Sigmoid colon (tissue), 7 donors: ENCODE data around the gene FILIP1. TPM values are rescaled to one million over a fixed set of nuclear protein-coding genes. Genes with fewer than 3 reads are reported as not detected.
A peak's percentile ranks its signal among the peaks of the same experiment; 100 is the strongest.
"Not testable (repeated sequence)": the region's sequence is repeated elsewhere in the genome, so short reads cannot be mapped to it uniquely, and the experiment has no call there.

ENCODE experiments used
- DNase-seq: peaks from one replicate; pipeline ENCODE4 v3.0.0-alpha.2; 2019
- H3K27ac ChIP-seq, 4 donors: fragments of 200-600 bp; sonication (generic); one replicate each; pipeline ENCODE4 v1.5.1; 2016 to 2019; ENCODE audit warnings: mild to moderate bottlenecking in 1 of 4
- H3K27me3 ChIP-seq, 3 donors: fragments of 200-600 bp; sonication (generic); one replicate each; pipeline ENCODE4 v1.5.1; 2019; ENCODE audit warnings: mild to moderate bottlenecking in 1 of 3
- H3K36me3 ChIP-seq, 4 donors: fragments of 200-600 bp; sonication (generic); one replicate each; pipeline ENCODE4 v1.5.1; 2016 to 2019
- H3K4me1 ChIP-seq, 4 donors: fragments of 200-600 bp; sonication (generic); one replicate each; pipeline ENCODE4 v1.5.1; 2017 to 2019
- H3K4me3 ChIP-seq, 4 donors: fragments of 200-600 bp; sonication (generic); one replicate each; pipeline ENCODE4 v1.5.1; 2017 to 2019; ENCODE audit warnings: mild to moderate bottlenecking in 2 of 4, moderate library complexity in 1 of 4
- H3K9me3 ChIP-seq, 4 donors: fragments of 200-600 bp in 3 of 4; sonication (generic) in 3 of 4; one replicate each; pipeline versions ENCODE4 v1.5.1 to v1.6.1; 2013 to 2019
- CTCF ChIP-seq, 4 experiments: fragments of 450-650 bp in 3 of 4; fragments of 200-600 bp in 1 of 4; IDR thresholded peaks; one replicate each; pipeline ENCODE4 v1.5.1; 2016 to 2019; ENCODE audit warnings: antibody characterized with exemption in 4 of 4, mild to moderate bottlenecking in 3 of 4, moderate library complexity in 2 of 4
- EP300 ChIP-seq, 4 donors: sonication (generic); formaldehyde crosslinking; IDR thresholded peaks; one replicate each; pipeline ENCODE4 v1.6.1; 2017; ENCODE audit warnings: antibody characterized with exemption in 4 of 4
- POLR2A ChIP-seq, 2 donors: fragments of 450-650 bp; IDR thresholded peaks; one replicate each; pipeline ENCODE4 v1.6.1; 2016; ENCODE audit warnings: antibody characterized with exemption in 2 of 2, mild to moderate bottlenecking in 2 of 2, moderate library complexity in 2 of 2
- POLR2AphosphoS5 ChIP-seq, 4 donors: sonication (generic); formaldehyde crosslinking; IDR thresholded peaks; one replicate each; pipeline ENCODE4 v1.6.1; 2017; ENCODE audit warnings: antibody characterized with exemption in 4 of 4
- WGBS, 2 donors: extraction: QIAGEN DNeasy Blood & Tissue Kit; methylation state at CpG; one replicate each; pipeline ENCODE4 v1.1.7; 2013; 5-methylcytosine and 5-hydroxymethylcytosine counted together
- intact Hi-C: fragments of 100-400 bp; cut with DNase I; formaldehyde crosslinking; loops from one replicate; pipeline ENCODE4 v1.15.1; 2023
- polyA plus RNA-seq, 3 donors: library from polyadenylated mRNA; stranded (reverse); fragments of 200-250 nt; gene quantifications; one replicate each; pipeline ENCODE4 v1.2.3, GENCODE V29; 2013
- total RNA-seq, 4 donors: library from RNA; depleted of rRNA; stranded (reverse); fragments of >200 nt; gene quantifications; one replicate each; pipeline ENCODE4 v1.1.0, GENCODE V29; 2016
- donor health status: healthy with polysubstance abuse.
- donor health status: Bipolar disorder and iron deficiency.
- donor health status: healthy.

FILIP1 gene
- total and polyA plus RNA-seq, 7 donors: 0.46 to 72.8 (median 47.1) TPM

- peak overlapping the region; percentile 75 to 84 (median 81) for H3K27ac ChIP-seq
- H3K27me3 ChIP-seq: no peaks in the 10 kb centered on the region
- no peak overlapping the region for H3K4me3 ChIP-seq
- intact Hi-C loops: loop anchor here (5.0 kb wide), 1 partner anchor 54 kb away; the partner anchor contains the start of gene FILIP1
- WGBS, 2 donors: 95 to 96% methylated on average over 1 of the region's 1 CpG
- H3K4me1 ChIP-seq: peaks cover 0 to 42% (median 33%) of the 10 kb centered on the region in 4 donors
- no peaks in the 10 kb centered on the region for H3K36me3 ChIP-seq
- no peak for TF ChIP-seq POLR2AphosphoS5 (IDR thresholded peaks at IDR 0.05)
- no peak for TF ChIP-seq POLR2A (IDR thresholded peaks at IDR 0.05)
- no peak for TF ChIP-seq EP300 (IDR thresholded peaks at IDR 0.05)
- no peak for TF ChIP-seq CTCF (IDR thresholded peaks at IDR 0.05)
- H3K9me3 ChIP-seq: no peaks in the 10 kb centered on the region
- no peak for DNase-seq
Measured at GRCh38 chr6:75438013-75438431, 55.6 kb downstream of the FILIP1 start.

DNA sequence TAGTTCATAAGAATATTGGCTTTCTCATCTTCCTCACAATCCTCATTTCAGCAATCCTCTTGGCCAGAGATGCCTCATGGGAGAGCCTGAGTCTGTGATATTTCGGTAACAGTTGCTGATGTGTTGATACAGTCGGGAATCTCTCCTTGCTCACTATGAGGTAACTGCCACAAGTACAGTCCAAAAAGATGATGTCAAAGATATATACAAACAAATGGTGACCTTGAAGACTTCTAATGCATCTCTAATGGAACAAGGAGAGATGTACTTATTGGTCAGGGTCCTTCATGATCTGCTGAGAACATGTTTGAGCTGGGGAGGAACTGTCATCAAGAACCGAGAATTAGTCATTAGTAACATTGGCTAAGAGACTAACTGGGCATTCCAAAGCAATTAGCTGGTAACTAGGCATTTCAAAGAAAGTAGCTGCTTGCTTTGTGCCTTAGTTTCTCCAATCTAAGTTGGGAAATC is 56.1 kb downstream of the FILIP1 start:
- Histone ChIP-seq H3K36me3 (no peaks in the 10 kb centered on the region), H3K9me3 (no peaks in the 10 kb centered on the region), H3K27me3 (no peaks in the 10 kb centered on the region), H3K4me1 (peaks cover 0 to 42% (median 33%) of the 10 kb centered on the region in 4 donors), H3K4me3 (no peak overlapping the region), H3K27ac (peak overlapping the region; percentile 75 to 84 (median 81))
- 79 to 83% methylated on average over 3 of the region's 3 CpGs for WGBS, 2 donors
- TF ChIP-seq EP300 (IDR thresholded peaks at IDR 0.05): peak in 2 of 4 donors; percentile 16 to 31
- no peak for TF ChIP-seq POLR2A (IDR thresholded peaks at IDR 0.05)
- peak; percentile 20 to 60 (median 42) for TF ChIP-seq POLR2AphosphoS5 (IDR thresholded peaks at IDR 0.05)
- no peak for TF ChIP-seq CTCF (IDR thresholded peaks at IDR 0.05)
- intact Hi-C loops: loop anchor here (5.0 kb wide), 1 partner anchor 55 kb away; the partner anchor contains the start of gene FILIP1
- DNase-seq: no peak

DNA sequence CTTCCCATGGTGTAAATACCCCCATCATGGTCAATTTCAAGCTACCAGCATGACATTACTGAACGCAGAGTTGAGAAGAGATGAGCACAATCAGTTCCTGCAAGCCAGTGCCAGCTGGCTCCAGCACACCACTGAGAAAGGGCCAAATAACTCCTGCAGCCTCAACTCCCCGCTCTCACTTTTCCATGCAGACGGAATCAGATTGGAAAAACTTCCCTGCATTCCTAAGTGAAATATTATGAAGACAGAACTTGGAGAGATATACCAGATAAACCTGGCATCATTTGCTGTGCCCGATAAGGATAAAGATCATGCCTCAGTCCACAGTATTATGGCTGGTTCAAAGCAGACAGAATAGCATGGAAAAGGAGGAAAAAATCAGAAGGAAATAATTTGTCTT is 56.7 kb downstream of the FILIP1 start:
- Histone ChIP-seq H3K4me3 (no peak overlapping the region), H3K27me3 (no peaks in the 10 kb centered on the region), H3K9me3 (no peaks in the 10 kb centered on the region), H3K27ac (peak overlapping the region; percentile 75 to 84 (median 81)), H3K4me1 (peaks cover 0 to 47% (median 36%) of the 10 kb centered on the region in 4 donors), H3K36me3 (no peaks in the 10 kb centered on the region)
- intact Hi-C loops: loop anchor here (5.0 kb wide), 1 partner anchor 55 kb away; the partner anchor contains the start of gene FILIP1
- 70 to 82% methylated on average over 4 of the region's 4 CpGs for WGBS, 2 donors
- DNase-seq: peak; percentile 85
- no peak for TF ChIP-seq POLR2A (IDR thresholded peaks at IDR 0.05)
- no peak for TF ChIP-seq CTCF (IDR thresholded peaks at IDR 0.05)
- TF ChIP-seq EP300 (IDR thresholded peaks at IDR 0.05): peak in 3 of 4 donors; percentile 24 to 71 (median 53)
- peak; percentile 54 to 79 (median 70) for TF ChIP-seq POLR2AphosphoS5 (IDR thresholded peaks at IDR 0.05)

- H3K9me3 ChIP-seq, H3K36me3 ChIP-seq, H3K27me3 ChIP-seq, DNase-seq, H3K4me3 ChIP-seq, intact Hi-C loops: not testable (repeated sequence)
- 92 to 96% methylated on average over 1 of the region's 1 CpG for WGBS, 2 donors
- H3K4me1 ChIP-seq: peaks cover 0 to 64% (median 48%) of the 10 kb centered on the region in 4 donors
- H3K27ac ChIP-seq: peak overlapping the region in 1 of 4 donors; percentile 76
Measured at GRCh38 chr6:75432809-75433208, 60.8 kb downstream of the FILIP1 start.

DNA sequence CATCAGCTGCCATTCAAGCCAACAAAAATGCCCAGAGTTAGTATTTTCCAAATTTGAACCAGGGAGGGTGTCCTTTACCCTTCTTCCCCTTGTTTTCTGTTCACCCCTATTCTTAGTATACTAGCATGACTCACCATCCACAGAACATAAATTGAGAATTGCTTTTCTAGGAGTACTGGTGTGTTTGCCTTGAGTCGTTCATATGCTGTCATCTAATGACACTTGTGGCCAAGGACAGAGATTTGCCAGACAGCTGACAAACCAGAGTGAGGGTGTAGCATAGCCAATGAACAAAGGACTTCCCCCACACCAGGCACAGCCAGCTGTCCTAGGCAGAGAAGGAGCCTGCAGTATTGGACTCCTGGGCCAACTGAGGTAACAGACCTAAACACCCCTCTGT is 62.2 kb downstream of the FILIP1 start:
- Histone ChIP-seq H3K36me3 (no peaks in the 10 kb centered on the region), H3K27ac (peak overlapping the region; percentile 41 to 76 (median 69)), H3K27me3 (no peaks in the 10 kb centered on the region), H3K9me3 (no peaks in the 10 kb centered on the region), H3K4me3 (no peak overlapping the region), H3K4me1 (peaks cover 0 to 50% (median 35%) of the 10 kb centered on the region in 4 donors)
- DNase-seq: no peak
- intact Hi-C loops: no loop called here
- peak in 2 of 4 donors; percentile 24 to 26 for TF ChIP-seq POLR2AphosphoS5 (IDR thresholded peaks at IDR 0.05)
- no peak for TF ChIP-seq EP300 (IDR thresholded peaks at IDR 0.05)
- 2 to 23% methylated on average over 1 of the region's 1 CpG for WGBS, 2 donors
